Measurements from ENCODE around the gene CCDC66. TPM values are rescaled to one million over a fixed set of nuclear protein-coding genes. Genes with fewer than 3 reads are reported as not detected.

CCDC66 gene
- total and polyA plus RNA-seq, 2 experiments from 2014 or later, result 26.9 to 50.3 TPM

- TF ChIP-seq ZNF114 (CRISPR knock-in tag; IDR thresholded peaks at IDR 0.05) (no peak), REST (IDR thresholded peaks at IDR 0.05; ENCODE audit: unreplicated experiment) (no peak), STAT1 (IDR thresholded peaks at IDR 0.05; ENCODE audit: unreplicated experiment) (no peak), CTCF (conservative IDR thresholded peaks at IDR 0.05; ENCODE audit: low read depth in 2 of 2) (no peak), EZH2phosphoT487 (IDR thresholded peaks at IDR 0.05; ENCODE audit: unreplicated experiment) (no peak), CREB1 (CRISPR knock-in tag; IDR thresholded peaks at IDR 0.05; ENCODE audit: low read depth) (no peak), NANOG (IDR thresholded peaks at IDR 0.05; ENCODE audit: borderline replicate concordance) (no peak), EZH2 (IDR thresholded peaks at IDR 0.05; ENCODE audit: low read depth, unreplicated experiment) (no peak), ZNF331 (CRISPR knock-in tag; IDR thresholded peaks at IDR 0.05; ENCODE audit: low read depth) (no peak), JUNB (IDR thresholded peaks at IDR 0.05; ENCODE audit: unreplicated experiment) (no peak), ZNF462 (CRISPR knock-in tag; IDR thresholded peaks at IDR 0.05) (no peak), POLR2AphosphoS5 (IDR thresholded peaks at IDR 0.05; ENCODE audit: low read depth) (no peak), ETS1 (IDR thresholded peaks at IDR 0.05) (no peak)
- Histone ChIP-seq H3F3A (replicated peaks; ENCODE audit: low read depth) (no peaks in the 10 kb centered on the region), H3K4me2 (no peak overlapping the region), H3K9me2 (ENCODE audit: insufficient read depth) (no peaks in the 10 kb centered on the region), H3K27ac (ENCODE audit: low read depth) (no peak overlapping the region), H2AFZ (no peak overlapping the region), H3K27me3 (ENCODE audit: insufficient read depth) (no peaks in the 10 kb centered on the region), H3K4me1 (ENCODE audit: insufficient read depth) (no peaks in the 10 kb centered on the region), H3K79me2 (replicated peaks; ENCODE audit: insufficient read depth) (no peaks in the 10 kb centered on the region), H4K20me1 (replicated peaks; ENCODE audit: insufficient read depth) (no peaks in the 10 kb centered on the region), H3K4me3 (no peak overlapping the region), H3K36me3 (ENCODE audit: insufficient read depth) (peaks cover 10% of the 10 kb centered on the region)
- ATAC-seq (no peak), DNase-seq (ENCODE audit: low spot score) (no peak)
- Mint-ChIP-seq H3K27me3 (ENCODE audit: insufficient read depth, low read depth, poor library complexity) (peaks cover 2% of the 10 kb centered on the region), H3K27ac (no peak overlapping the region), H3K36me3 (ENCODE audit: low read depth) (peaks cover 33% of the 10 kb centered on the region), H3K4me1 (no peaks in the 10 kb centered on the region), H3K9me3 (no peaks in the 10 kb centered on the region), H3K4me3 (no peak overlapping the region)
Measured at GRCh38 chr3:56629047-56629446, 72.1 kb downstream of the CCDC66 start.
